Choroid plexus epithelial cell (primary cell): ENCODE measurements around the gene CEP76.

Experiments
- DNase-seq: peaks from one replicate; pipeline ENCODE4 v3.0.0-alpha.2; 2010; ENCODE audit warnings: low read depth
- H3K4me3 ChIP-seq: 2 replicates; pipeline ENCODE4 v1.5.1; 2011; ENCODE audit warnings: low read depth, mild to moderate bottlenecking, control low read depth, low read length, moderate library complexity
- CTCF ChIP-seq: conservative IDR thresholded peaks from 2 replicates; pipeline ENCODE4 v1.5.1; 2011; ENCODE audit warnings: low read depth, mild to moderate bottlenecking, control low read depth, inconsistent platforms, low read length, moderate library complexity

The CEP76 gene

GRCh38 chr18:12737243-12737902, 34.9 kb upstream of the CEP76 start:
- no peak overlapping the region for H3K4me3 ChIP-seq
- no peak for DNase-seq
- TF ChIP-seq CTCF: no peak

GRCh38 chr18:12726774-12727550, 24.4 kb upstream of the CEP76 start:
- TF ChIP-seq CTCF: peak; percentile 86
- H3K4me3 ChIP-seq: no peak overlapping the region
- peak; percentile 88 for DNase-seq

GRCh38 chr18:12726331-12726730, 23.8 kb upstream of the CEP76 start:
- TF ChIP-seq CTCF: no peak
- H3K4me3 ChIP-seq: no peak overlapping the region
- DNase-seq: no peak

GRCh38 chr18:12722731-12723130, 20.2 kb upstream of the CEP76 start:
- TF ChIP-seq CTCF: no peak
- no peak overlapping the region for H3K4me3 ChIP-seq
- DNase-seq: no peak

GRCh38 chr18:12721495-12722275, 19.2 kb upstream of the CEP76 start:
- TF ChIP-seq CTCF: no peak
- H3K4me3 ChIP-seq: no peak overlapping the region
- no peak for DNase-seq

GRCh38 chr18:12711446-12711845, 8.9 kb upstream of the CEP76 start:
- no peak for DNase-seq
- TF ChIP-seq CTCF: no peak
- H3K4me3 ChIP-seq: no peak overlapping the region
